K562 (cell line): ENCODE measurements around the gene PLSCR5. TPM values are rescaled to one million over a fixed set of nuclear protein-coding genes. Genes with fewer than 3 reads are reported as not detected.

Experiments
- ATF2 ChIP-seq: sonication (generic); formaldehyde crosslinking; IDR thresholded peaks from 2 replicates; pipeline ENCODE4 v1.8.1; 2022; ENCODE audit warnings: missing genetic modification reagents
- CCNT2 ChIP-seq: IDR thresholded peaks from 2 replicates; pipeline ENCODE4 v1.6.1; 2011; ENCODE audit warnings: borderline replicate concordance, low read depth, mild to moderate bottlenecking, moderate library complexity, mixed read lengths, low read length; ENCODE audit not compliant: insufficient read length; ENCODE audit errors: extremely low read depth
- CEBPZ ChIP-seq: fragments of 150-350 bp; IDR thresholded peaks from 2 replicates; pipeline ENCODE4 v1.6.1; 2014; ENCODE audit warnings: low read depth, mild to moderate bottlenecking, low read length, borderline replicate concordance
- CTBP1 ChIP-seq: fragments of 450-650 bp; IDR thresholded peaks from 2 replicates; pipeline ENCODE4 v1.6.1; 2016; ENCODE audit warnings: borderline replicate concordance
- DIDO1 ChIP-seq: fragments of 450-650 bp; IDR thresholded peaks from 2 replicates; pipeline ENCODE4 v1.6.1; 2016; ENCODE audit warnings: low read depth, missing biosample characterization, missing genetic modification characterization
- EP400 ChIP-seq: fragments of 450-650 bp; IDR thresholded peaks from 2 replicates; pipeline ENCODE4 v1.6.1; 2017; ENCODE audit warnings: antibody characterized with exemption, mild to moderate bottlenecking, moderate library complexity
- FOS ChIP-seq: IDR thresholded peaks from 3 replicates; pipeline ENCODE4 v1.6.1; 2011; ENCODE audit not compliant: insufficient read length; ENCODE audit errors: extremely low read depth
- GTF2F1 ChIP-seq: IDR thresholded peaks from 2 replicates; pipeline ENCODE4 v1.6.1; 2011; ENCODE audit warnings: low read depth, low read length, improper control_type of control experiment
- MLLT1 ChIP-seq, 2 experiments: fragments of 450-650 bp; IDR thresholded peaks; 2 replicates each; pipeline ENCODE4 v1.6.1; 2016
- PHB2 ChIP-seq: fragments of 450-650 bp; IDR thresholded peaks from 2 replicates; pipeline ENCODE4 v1.6.1; 2017; ENCODE audit warnings: low read depth
- PML ChIP-seq: IDR thresholded peaks from 2 replicates; pipeline ENCODE4 v1.6.1; 2012; ENCODE audit warnings: low read length, inconsistent platforms
- POLR2A ChIP-seq: fragments of 450-650 bp; conservative IDR thresholded peaks from 2 replicates; pipeline ENCODE4 v1.6.1; 2016
- RAD51 ChIP-seq: fragments of 450-650 bp; IDR thresholded peaks from 2 replicates; pipeline ENCODE4 v1.7.1; 2016; ENCODE audit warnings: low read depth, mild to moderate bottlenecking, borderline replicate concordance
- SFPQ ChIP-seq: fragments of 200-400 bp; formaldehyde crosslinking; IDR thresholded peaks from 2 replicates; pipeline ENCODE4 v1.6.1; 2017; ENCODE audit warnings: mild to moderate bottlenecking, low read depth, low read length, moderate library complexity
- TAF7 ChIP-seq: fragments of 450-650 bp; IDR thresholded peaks from 2 replicates; pipeline ENCODE4 v1.6.1; 2016; ENCODE audit warnings: missing genetic modification characterization, missing compliant biosample characterization
- TEAD4 ChIP-seq, 2 experiments: sonication (generic) in 1 of 2; formaldehyde crosslinking in 1 of 2; IDR thresholded peaks; 2 replicates each; pipeline versions ENCODE4 v1.6.1 to v1.8.0; 2012 to 2022; ENCODE audit warnings: borderline replicate concordance in 1 of 2, inconsistent platforms in 1 of 2, low read length in 1 of 2, mild to moderate bottlenecking in 1 of 2, missing genetic modification reagents in 1 of 2
- THRAP3 ChIP-seq: fragments of 450-650 bp; IDR thresholded peaks from 2 replicates; pipeline ENCODE4 v1.6.1; 2016; ENCODE audit warnings: mild to moderate bottlenecking, inconsistent platforms, borderline replicate concordance
- ZNF121 ChIP-seq: sonication (generic); formaldehyde crosslinking; conservative IDR thresholded peaks from 2 replicates; pipeline ENCODE4 v1.8.0; 2022; ENCODE audit warnings: missing genetic modification reagents
- ZNF184 ChIP-seq: sonication (generic); formaldehyde crosslinking; IDR thresholded peaks from 2 replicates; pipeline ENCODE4 v1.5.0; 2020; ENCODE audit warnings: missing genetic modification reagents
- ZNF217 ChIP-seq: sonication (generic); formaldehyde crosslinking; IDR thresholded peaks from 2 replicates; pipeline ENCODE4 v1.8.0; 2022; ENCODE audit warnings: mild to moderate bottlenecking, missing genetic modification reagents
- ZNF57 ChIP-seq: fragments of 450-650 bp; formaldehyde crosslinking; IDR thresholded peaks from 2 replicates; pipeline ENCODE4 v1.4.0; 2020; ENCODE audit warnings: mild to moderate bottlenecking, moderate library complexity
- polyA plus RNA-seq, 8 experiments: library from polyadenylated mRNA; depleted of rRNA in 4 of 8; stranded (reverse) in 5 of 8; unstranded in 3 of 8; fragments of >200 nt; fragmentation: Nextera tagmentation in 2 of 8; fragmentation: Illumina TruSeq in 1 of 8; extraction: Ambion mirVana in 2 of 8; extraction: Trizol in 1 of 8; gene quantifications; 2 replicates each; pipeline versions ENCODE4 v1.2.1 to v1.2.3, GENCODE V29; 2011 to 2014; ENCODE audit warnings: inconsistent platforms in 1 of 8, missing spikeins in 1 of 8
- total RNA-seq, 7 experiments: library from RNA; depleted of rRNA in 6 of 7; stranded (reverse); fragments of >200 nt in 6 of 7; fragmentation: Illumina TruSeq in 2 of 7; extraction: Trizol in 2 of 7; gene quantifications; 2 replicates each; pipeline versions ENCODE4 v1.2.1 to v1.2.3, GENCODE V29; 2011 to 2021; ENCODE audit warnings: low replicate concordance in 1 of 7

Gene PLSCR5
- total and polyA plus RNA-seq, 9 of the 15 experiments (the other 6 are each of a cell fraction or from before 2014, with no cell fraction given), result not detected

GRCh38 chr3:146554151-146554760, 50.9 kb downstream of the PLSCR5 start (continued):
- TF ChIP-seq SFPQ (no peak), THRAP3 (no peak), POLR2A (no peak), ATF2 (CRISPR knock-in tag) (no peak), ZNF184 (CRISPR knock-in tag) (no peak), RAD51 (peak; percentile 22; the same call in 1 of the 2 replicates), GTF2F1 (no peak), PML (peak; percentile 32; the same call in 1 of the 2 replicates), PHB2 (no peak), CEBPZ (no peak), TAF7 (no peak), ZNF121 (CRISPR knock-in tag) (no peak), ZNF57 (CRISPR knock-in tag) (no peak), CTBP1 (0 out of 2 replicates have a peak, but pooled peaks have one; percentile 46), CCNT2 (no peak), MLLT1 (IDR thresholded peaks at IDR 0.05) (no peak), DIDO1 (tag) (no peak), EP400 (peak; percentile 63), FOS (no peak), ZNF217 (CRISPR knock-in tag) (no peak), TEAD4 (IDR thresholded peaks at IDR 0.05; ENCODE audit: low read length) (peak; percentile 66), TEAD4 (CRISPR knock-in tag; IDR thresholded peaks at IDR 0.05; ENCODE audit: borderline replicate concordance) (no peak)
